ENCODE results near the gene ITGB5. TPM values are rescaled to one million over a fixed set of nuclear protein-coding genes. Genes with fewer than 3 reads are reported as not detected.
A peak's percentile ranks its signal among the peaks of the same experiment; 100 is the strongest.

The ITGB5 gene
- total RNA-seq, 2 donors from 2014 or later = 73.5 to 88.7 TPM

DNA sequence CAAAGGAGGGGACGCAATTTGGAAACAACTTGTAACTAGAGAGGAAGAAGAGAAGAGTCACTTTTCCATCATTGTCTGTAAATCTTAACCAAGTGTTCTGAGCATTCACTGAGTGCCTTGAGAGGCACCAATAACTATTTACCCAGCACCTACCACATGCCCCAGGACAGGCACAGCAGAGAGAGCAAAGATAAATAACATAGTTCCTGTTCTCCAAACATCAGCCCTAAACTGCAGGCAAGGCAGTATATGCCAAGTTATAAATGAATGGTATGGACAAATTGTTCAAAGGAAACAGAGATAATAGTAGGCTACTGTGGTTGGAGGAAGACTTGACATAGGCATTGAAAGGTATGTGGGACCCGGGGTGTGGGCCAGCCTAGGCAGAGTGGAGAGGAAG is 45.6 kb downstream of the ITGB5 start:
- intact Hi-C loops (cut with DNase I) = no loop called here
- ATAC-seq = no peak
- Histone ChIP-seq H3K4me3 (no peak overlapping the region), H3K27me3 (no peaks in the 10 kb centered on the region), H3K4me1 (peaks cover 6% of the 10 kb centered on the region), H3K27ac (no peak overlapping the region), H3K36me3 (replicated peaks in 1 of 2; ENCODE audit: insufficient read depth in 1 of 2, low read depth in 2 of 2) (no peaks in the 10 kb centered on the region), H3K9me3 (no peaks in the 10 kb centered on the region)
- no peak for TF ChIP-seq POLR2A (IDR thresholded peaks at IDR 0.05)
- TF ChIP-seq, protein P1, sequence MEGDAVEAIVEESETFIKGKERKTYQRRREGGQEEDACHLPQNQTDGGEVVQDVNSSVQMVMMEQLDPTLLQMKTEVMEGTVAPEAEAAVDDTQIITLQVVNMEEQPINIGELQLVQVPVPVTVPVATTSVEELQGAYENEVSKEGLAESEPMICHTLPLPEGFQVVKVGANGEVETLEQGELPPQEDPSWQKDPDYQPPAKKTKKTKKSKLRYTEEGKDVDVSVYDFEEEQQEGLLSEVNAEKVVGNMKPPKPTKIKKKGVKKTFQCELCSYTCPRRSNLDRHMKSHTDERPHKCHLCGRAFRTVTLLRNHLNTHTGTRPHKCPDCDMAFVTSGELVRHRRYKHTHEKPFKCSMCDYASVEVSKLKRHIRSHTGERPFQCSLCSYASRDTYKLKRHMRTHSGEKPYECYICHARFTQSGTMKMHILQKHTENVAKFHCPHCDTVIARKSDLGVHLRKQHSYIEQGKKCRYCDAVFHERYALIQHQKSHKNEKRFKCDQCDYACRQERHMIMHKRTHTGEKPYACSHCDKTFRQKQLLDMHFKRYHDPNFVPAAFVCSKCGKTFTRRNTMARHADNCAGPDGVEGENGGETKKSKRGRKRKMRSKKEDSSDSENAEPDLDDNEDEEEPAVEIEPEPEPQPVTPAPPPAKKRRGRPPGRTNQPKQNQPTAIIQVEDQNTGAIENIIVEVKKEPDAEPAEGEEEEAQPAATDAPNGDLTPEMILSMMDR (IDR thresholded peaks at IDR 0.05) = no peak
- 94 to 97% methylated on average over 2 of the region's 2 CpGs for WGBS, 2 donors
- DNase-seq = no peak

DNA sequence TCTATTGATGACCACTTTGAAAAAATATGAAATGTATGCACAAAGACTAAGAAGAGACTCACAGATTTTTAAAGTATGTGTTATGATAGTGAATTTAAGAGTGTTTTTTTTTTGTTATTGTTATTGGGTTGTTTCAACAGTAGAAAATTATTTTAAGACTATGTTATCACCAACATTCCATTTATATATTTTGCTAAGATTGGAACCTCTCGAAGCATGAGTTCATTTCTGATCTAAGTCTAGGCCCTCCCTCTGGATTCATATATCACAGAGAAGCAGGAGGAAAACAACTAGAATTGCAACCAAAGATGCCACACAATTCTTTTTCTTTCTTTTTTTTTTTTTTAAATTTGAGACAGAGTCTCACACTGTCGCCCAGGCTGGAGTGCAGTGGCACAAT is 46.8 kb downstream of the ITGB5 start:
- Histone ChIP-seq H3K9me3 (no peaks in the 10 kb centered on the region), H3K27me3 (no peaks in the 10 kb centered on the region), H3K27ac (no peak overlapping the region), H3K36me3 (replicated peaks in 1 of 2; ENCODE audit: insufficient read depth in 1 of 2, low read depth in 2 of 2) (no peaks in the 10 kb centered on the region), H3K4me3 (no peak overlapping the region), H3K4me1 (peaks cover 14% of the 10 kb centered on the region)
- DNase-seq = no peak
- TF ChIP-seq, protein P1 (IDR thresholded peaks at IDR 0.05) = no peak
- no peak for TF ChIP-seq POLR2A (IDR thresholded peaks at IDR 0.05)
- no peak for ATAC-seq
- intact Hi-C loops (cut with DNase I) = no loop called here
- 86 to 94% methylated on average over 2 of the region's 2 CpGs for WGBS, 2 donors

DNA sequence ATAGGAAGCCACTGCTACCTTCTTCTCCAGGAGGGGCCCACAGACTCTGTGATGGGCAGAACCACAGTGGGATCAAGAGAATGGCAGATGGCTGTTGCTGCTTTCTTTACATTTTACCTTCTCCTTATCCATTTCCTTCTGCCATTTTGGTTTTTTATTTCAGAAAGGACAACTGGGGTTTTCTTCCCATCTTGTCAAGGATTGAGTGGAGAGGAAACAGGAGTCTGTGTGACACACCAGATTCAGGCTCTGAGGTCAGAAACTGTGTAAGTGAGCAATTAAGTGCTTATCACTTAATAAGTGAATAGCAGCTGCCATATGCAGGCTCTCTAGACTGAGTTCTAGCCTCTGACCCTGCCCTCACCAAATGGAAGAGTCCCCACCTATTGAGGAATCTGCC is 47.3 kb downstream of the ITGB5 start:
- intact Hi-C loops (cut with DNase I) = no loop called here
- ATAC-seq = no peak
- H3K27ac ChIP-seq = peak overlapping the region in 1 of 4 donors; percentile 29
- H3K27me3 ChIP-seq = no peaks in the 10 kb centered on the region
- no peaks in the 10 kb centered on the region for H3K36me3 ChIP-seq (replicated peaks in 1 of 2; ENCODE audit: insufficient read depth in 1 of 2, low read depth in 2 of 2)
- H3K4me3 ChIP-seq = no peak overlapping the region
- no peaks in the 10 kb centered on the region for H3K9me3 ChIP-seq
- no peak for DNase-seq
- TF ChIP-seq, protein P1 (IDR thresholded peaks at IDR 0.05) = no peak
- TF ChIP-seq POLR2A (IDR thresholded peaks at IDR 0.05) = no peak
- peaks cover 19% of the 10 kb centered on the region for H3K4me1 ChIP-seq

DNA sequence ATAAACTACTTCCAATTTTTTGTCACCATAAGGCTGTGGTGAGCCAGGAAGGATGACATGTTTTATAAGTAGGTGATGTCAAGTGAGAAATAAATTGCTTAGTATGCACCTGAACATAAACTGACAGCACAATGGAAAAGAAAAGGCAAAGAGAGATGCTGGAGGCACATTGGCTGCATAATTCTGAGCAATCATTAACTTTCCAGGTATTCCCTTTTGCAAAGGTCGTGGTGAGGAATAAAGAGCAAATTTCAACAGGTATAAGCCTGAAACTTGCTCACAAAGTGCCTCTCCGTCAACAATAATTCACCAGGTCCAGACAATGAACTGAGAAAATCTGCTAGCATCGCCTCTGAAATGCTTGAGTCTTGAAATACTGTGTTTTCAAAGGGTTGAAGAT is 48.2 kb downstream of the ITGB5 start:
- WGBS, 2 donors = 68 to 72% methylated on average over 3 of the region's 3 CpGs
- DNase-seq (no peak), ATAC-seq (no peak)
- Histone ChIP-seq H3K4me1 (peaks cover 23% of the 10 kb centered on the region), H3K9me3 (no peaks in the 10 kb centered on the region), H3K27ac (peak overlapping the region in 3 of 4 donors; percentile 23 to 65 (median 56)), H3K36me3 (replicated peaks in 1 of 2; ENCODE audit: insufficient read depth in 1 of 2, low read depth in 2 of 2) (no peaks in the 10 kb centered on the region), H3K4me3 (no peak overlapping the region), H3K27me3 (no peaks in the 10 kb centered on the region)
- intact Hi-C loops (cut with DNase I) = no loop called here
- TF ChIP-seq, protein P1 (IDR thresholded peaks at IDR 0.05) = no peak
- TF ChIP-seq POLR2A (IDR thresholded peaks at IDR 0.05) = no peak

DNA sequence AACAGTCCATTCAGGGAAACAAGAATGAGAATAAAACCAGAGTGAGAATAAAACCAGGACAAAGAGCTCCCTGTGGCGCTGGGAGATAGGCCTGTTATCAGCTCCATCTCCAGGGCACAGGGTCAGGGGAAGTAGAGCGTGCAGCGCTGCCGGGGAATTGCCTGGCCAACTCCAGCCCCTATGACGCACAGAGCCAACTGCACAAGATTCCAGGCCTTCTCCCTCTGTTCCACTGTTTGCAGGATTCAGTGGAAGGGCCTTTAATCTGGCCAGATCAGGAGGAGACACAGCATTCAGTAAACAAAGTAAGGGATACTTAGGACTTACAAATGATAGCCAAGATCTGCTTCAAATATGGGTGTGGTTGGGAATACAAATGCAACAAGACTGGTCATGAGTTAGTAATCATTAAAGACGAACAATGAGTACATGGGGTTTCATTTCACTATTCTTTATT is 49.4 kb downstream of the ITGB5 start:
- Histone ChIP-seq H3K27ac (peak overlapping the region in 3 of 4 donors; percentile 56 to 65 (median 65)), H3K27me3 (no peaks in the 10 kb centered on the region), H3K36me3 (replicated peaks in 1 of 2; ENCODE audit: insufficient read depth in 1 of 2, low read depth in 2 of 2) (no peaks in the 10 kb centered on the region), H3K9me3 (no peaks in the 10 kb centered on the region), H3K4me1 (peaks cover 23% of the 10 kb centered on the region), H3K4me3 (no peak overlapping the region)
- ATAC-seq (peak; percentile 75), DNase-seq (peak; percentile 50 to 68 (median 55))
- intact Hi-C loops (cut with DNase I) = no loop called here
- TF ChIP-seq, protein P1 (IDR thresholded peaks at IDR 0.05) = no peak
- TF ChIP-seq POLR2A (IDR thresholded peaks at IDR 0.05) = no peak
- 37 to 38% methylated on average over 6 of the region's 6 CpGs for WGBS, 2 donors
